Gastroesophageal sphincter (tissue), 3 donors: ENCODE data around the gene ATP1B4.

Experiments used
- CTCF ChIP-seq, 4 experiments: fragments of 200-600 bp in 2 of 4; fragments of 450-650 bp in 2 of 4; sonication (generic) in 1 of 4; IDR thresholded peaks; one replicate each; pipeline ENCODE4 v1.5.1; 2017 to 2019; ENCODE audit warnings: antibody characterized with exemption in 4 of 4, mild to moderate bottlenecking in 2 of 4, moderate library complexity in 2 of 4
- POLR2A ChIP-seq, 2 donors: fragments of 450-650 bp; IDR thresholded peaks; one replicate each; pipeline ENCODE4 v1.6.1; 2017; ENCODE audit warnings: antibody characterized with exemption in 2 of 2, mild to moderate bottlenecking in 2 of 2, moderate library complexity in 1 of 2

DNA sequence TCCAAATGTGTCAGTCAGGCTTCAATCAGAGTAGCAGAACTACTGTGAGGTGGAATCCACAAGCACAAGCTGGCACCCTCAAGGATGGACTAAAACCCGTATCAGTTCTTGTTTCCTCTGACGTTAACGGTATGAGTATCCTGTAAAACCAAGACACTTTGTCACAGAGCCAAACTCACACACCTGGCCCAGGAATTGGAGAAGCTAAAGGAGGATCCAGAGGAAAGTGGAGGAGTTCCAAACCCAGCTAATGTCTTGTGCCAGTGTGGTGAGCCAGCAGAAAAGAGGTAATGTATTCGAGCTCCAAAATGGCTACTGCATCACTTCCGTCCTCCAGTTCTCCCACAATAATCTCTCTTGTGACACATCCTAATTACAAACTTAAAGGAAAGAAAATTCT lies 44.7 kb downstream of the ATP1B4 start:
- TF ChIP-seq CTCF (IDR thresholded peaks at IDR 0.05) (no peak), POLR2A (IDR thresholded peaks at IDR 0.05) (no peak)
